ENCODE data around the gene WDFY2. TPM values are rescaled to one million over a fixed set of nuclear protein-coding genes. Genes with fewer than 3 reads are reported as not detected.
A peak's percentile ranks its signal among the peaks of the same experiment; 100 is the strongest.

The WDFY2 gene
- total and polyA plus RNA-seq, 2 of the 13 experiments (the other 11 are each of a cell fraction or from before 2014, with no cell fraction given) = 22.6 to 27.0 TPM

- no peak for TF ChIP-seq ARNT (IDR thresholded peaks at IDR 0.05)
- TF ChIP-seq EHMT2 (IDR thresholded peaks at IDR 0.05; ENCODE audit: borderline replicate concordance, low read depth, low read length) = peak; percentile 92; the same call in 1 of the 2 replicates
- no peak for TF ChIP-seq AGO1 (IDR thresholded peaks at IDR 0.05; ENCODE audit: low read depth, low read length, poor library complexity, severe bottlenecking)
- TF ChIP-seq ZMYM3 (CRISPR knock-in tag; IDR thresholded peaks at IDR 0.05) = peak; percentile 46; the same call in 1 of the 2 replicates
- no peak for TF ChIP-seq MAFG (CRISPR knock-in tag; IDR thresholded peaks at IDR 0.05)
- no peak for TF ChIP-seq GPN1 (CRISPR knock-in tag; IDR thresholded peaks at IDR 0.05; ENCODE audit: borderline replicate concordance)
- TF ChIP-seq RBFOX2 (IDR thresholded peaks at IDR 0.05; ENCODE audit: low read depth, low read length) = 0 out of 2 replicates have a peak, but pooled peaks have one; percentile 16
- no peak for TF ChIP-seq ZFP62 (CRISPR knock-in tag; IDR thresholded peaks at IDR 0.05)
- no peak for TF ChIP-seq RAD51 (IDR thresholded peaks at IDR 0.05; ENCODE audit: borderline replicate concordance)
- no peak for TF ChIP-seq PLRG1 (conservative IDR thresholded peaks at IDR 0.05)
- TF ChIP-seq ZNF776 (CRISPR knock-in tag; IDR thresholded peaks at IDR 0.05) = no peak
- no peak for TF ChIP-seq ZNF7 (CRISPR knock-in tag; IDR thresholded peaks at IDR 0.05)
- no peak; the same call in 1 of the 2 replicates for TF ChIP-seq ZFP91 (CRISPR knock-in tag; IDR thresholded peaks at IDR 0.05; ENCODE audit: borderline replicate concordance)
- TF ChIP-seq RXRA (CRISPR knock-in tag; IDR thresholded peaks at IDR 0.05) = peak; percentile 87; the same call in 1 of the 2 replicates
- no peak for TF ChIP-seq JUND (CRISPR knock-in tag; IDR thresholded peaks at IDR 0.05)
- TF ChIP-seq PRMT3 (CRISPR knock-in tag; IDR thresholded peaks at IDR 0.05; ENCODE audit: borderline replicate concordance, low read depth) = no peak
- TF ChIP-seq ZNF414 (CRISPR knock-in tag; IDR thresholded peaks at IDR 0.05) = no peak
- TF ChIP-seq BCL6 (CRISPR knock-in tag; IDR thresholded peaks at IDR 0.05) = peak; percentile 93
- no peak for TF ChIP-seq TGIF2 (CRISPR knock-in tag; IDR thresholded peaks at IDR 0.05)
- TF ChIP-seq NR3C1 (CRISPR knock-in tag; IDR thresholded peaks at IDR 0.05) = no peak
- no peak for TF ChIP-seq ZNF556 (CRISPR knock-in tag; IDR thresholded peaks at IDR 0.05; ENCODE audit: borderline replicate concordance)
- TF ChIP-seq ZNF572 (CRISPR knock-in tag; IDR thresholded peaks at IDR 0.05) = no peak
- no peak for TF ChIP-seq ZFP36L2 (CRISPR knock-in tag; IDR thresholded peaks at IDR 0.05)
- peak; percentile 62 for TF ChIP-seq PHF5A (CRISPR knock-in tag; IDR thresholded peaks at IDR 0.05; ENCODE audit: low read depth, unreplicated experiment)
- TF ChIP-seq REL (CRISPR knock-in tag; conservative IDR thresholded peaks at IDR 0.05) = no peak
- no peak for TF ChIP-seq ZNF230 (CRISPR knock-in tag; IDR thresholded peaks at IDR 0.05)
- peak; percentile 98 for TF ChIP-seq HNF4A (CRISPR knock-in tag; IDR thresholded peaks at IDR 0.05)
- no peak for TF ChIP-seq TRIM22 (IDR thresholded peaks at IDR 0.05)
- TF ChIP-seq GABPA (IDR thresholded peaks at IDR 0.05; ENCODE audit: low read depth, low read length) = no peak
- peak; percentile 44 for TF ChIP-seq GABPA (CRISPR knock-in tag; IDR thresholded peaks at IDR 0.05; ENCODE audit: low read depth)
Observed at GRCh38 chr13:51636349-51636890, 52.2 kb downstream of the WDFY2 start (continued).

All from HepG2 (cell line).